WTC11 (cell line): ENCODE results near the gene COL19A1. TPM values are rescaled to one million over a fixed set of nuclear protein-coding genes. Genes with fewer than 3 reads are reported as not detected.

Experiments
- ATAC-seq: fragments of 200-7000 bp; cut with Tn5 transposase; 2 replicates; pipeline ENCODE4 v1.10.0; 2021; ENCODE audit warnings: mild to moderate bottlenecking, moderate library complexity
- CTCF ChIA-PET: fragments of 300-600 bp; sonication (Branson Sonifier 250); formaldehyde crosslinking; loops from one replicate; lab custom pipeline; 2021; ENCODE audit warnings: antibody characterized with exemption; lab: Charles Lee
- POLR2A ChIA-PET: fragments of 350-600 bp; sonication (Branson Sonifier 250); formaldehyde crosslinking; loops from one replicate; lab custom pipeline; 2021; ENCODE audit warnings: antibody characterized with exemption; lab: Charles Lee
- DNase-seq: peaks from one replicate; pipeline ENCODE4 v3.0.0; 2021; ENCODE audit warnings: low spot score
- H3K27ac Mint-ChIP-seq: 2 replicates; pipeline ENCODE4 v1.8.0; 2021; ENCODE audit warnings: mixed read lengths
- H3K27me3 Mint-ChIP-seq: 2 replicates; pipeline ENCODE4 v1.8.0; 2021; ENCODE audit warnings: low read depth, mild to moderate bottlenecking, moderate library complexity, mixed read lengths
- H3K36me3 Mint-ChIP-seq: 2 replicates; pipeline ENCODE4 v1.8.0; 2021; ENCODE audit warnings: mixed read lengths
- H3K4me1 Mint-ChIP-seq: 2 replicates; pipeline ENCODE4 v1.8.0; 2022; ENCODE audit warnings: mixed read lengths
- H3K4me3 Mint-ChIP-seq: 2 replicates; pipeline ENCODE4 v1.8.0; 2021; ENCODE audit warnings: mild to moderate bottlenecking, moderate library complexity, mixed read lengths
- H3K9me3 Mint-ChIP-seq: 2 replicates; pipeline ENCODE4 v1.8.0; 2021; ENCODE audit warnings: mixed read lengths
- AR ChIP-seq: fragments of 250-450 bp; sonication (Bioruptor Pico); IDR thresholded peaks from 2 replicates; pipeline ENCODE4 v1.9.0; 2021; ENCODE audit warnings: mild to moderate bottlenecking
- ARID4B ChIP-seq: sonication (generic); formaldehyde crosslinking; IDR thresholded peaks from 2 replicates; pipeline ENCODE4 v1.8.0; 2023; ENCODE audit warnings: missing genetic modification reagents, mild to moderate bottlenecking, borderline replicate concordance
- ATF3 ChIP-seq: sonication (generic); formaldehyde crosslinking; conservative IDR thresholded peaks from 2 replicates; pipeline ENCODE4 v1.8.1; 2022; ENCODE audit warnings: mild to moderate bottlenecking, missing genetic modification reagents
- ATF6 ChIP-seq: sonication (generic); formaldehyde crosslinking; IDR thresholded peaks from 2 replicates; pipeline ENCODE4 v1.8.1; 2023; ENCODE audit warnings: mild to moderate bottlenecking, missing genetic modification reagents
- CTCF ChIP-seq: fragments of 200-600 bp; IDR thresholded peaks from 2 replicates; pipeline ENCODE4 v1.8.0; 2022; ENCODE audit warnings: antibody characterized with exemption
- FOXP4 ChIP-seq: sonication (generic); formaldehyde crosslinking; IDR thresholded peaks from 2 replicates; pipeline ENCODE4 v1.8.0; 2022; ENCODE audit warnings: mild to moderate bottlenecking, missing genetic modification reagents
- HMGA2 ChIP-seq: fragments of 250-450 bp; sonication (Bioruptor Pico); IDR thresholded peaks from 2 replicates; pipeline ENCODE4 v1.4.0; 2021; ENCODE audit warnings: mild to moderate bottlenecking, moderate library complexity
- HMGXB4 ChIP-seq: sonication (generic); formaldehyde crosslinking; IDR thresholded peaks from 2 replicates; pipeline ENCODE4 v1.8.1; 2023; ENCODE audit warnings: mild to moderate bottlenecking, moderate library complexity, missing genetic modification reagents
- MLX ChIP-seq: sonication (generic); formaldehyde crosslinking; IDR thresholded peaks from 2 replicates; pipeline ENCODE4 v1.8.1; 2023; ENCODE audit warnings: mild to moderate bottlenecking, missing genetic modification reagents, moderate library complexity
- NFYB ChIP-seq: sonication (generic); formaldehyde crosslinking; conservative IDR thresholded peaks from 2 replicates; pipeline ENCODE4 v1.8.0; 2022; ENCODE audit warnings: low read depth, missing genetic modification reagents
- TP53 ChIP-seq: sonication (generic); formaldehyde crosslinking; IDR thresholded peaks from 2 replicates; pipeline ENCODE4 v1.8.1; 2023; ENCODE audit warnings: mild to moderate bottlenecking, missing genetic modification reagents
- ZNF281 ChIP-seq: sonication (generic); formaldehyde crosslinking; IDR thresholded peaks from 2 replicates; pipeline ENCODE4 v1.8.0; 2023; ENCODE audit warnings: mild to moderate bottlenecking, missing genetic modification reagents
- ZNF317 ChIP-seq: sonication (generic); formaldehyde crosslinking; IDR thresholded peaks from 2 replicates; pipeline ENCODE4 v1.8.1; 2023; ENCODE audit warnings: low read depth, mild to moderate bottlenecking, moderate library complexity, missing genetic modification reagents, borderline replicate concordance
- ZNF671 ChIP-seq: fragments of 250-450 bp; sonication (Bioruptor Pico); IDR thresholded peaks from 2 replicates; pipeline ENCODE4 v1.8.0; 2021; ENCODE audit warnings: mild to moderate bottlenecking
- total RNA-seq: library from RNA; stranded (reverse); gene quantifications from 3 replicates; pipeline ENCODE4 v1.2.3, GENCODE V29; 2021

The COL19A1 gene
- total RNA-seq, 1 experiment from 2014 or later = not detected

- DNase-seq (no peak), ATAC-seq (peak; percentile 44; the same call in 1 of the 2 replicates)
- ChIA-PET CTCF (no interaction called here), POLR2A (no interaction called here)
- Mint-ChIP-seq H3K9me3 (no peaks in the 10 kb centered on the region), H3K36me3 (no peaks in the 10 kb centered on the region), H3K4me1 (peaks cover 12% of the 10 kb centered on the region), H3K27me3 (no peaks in the 10 kb centered on the region), H3K4me3 (no peak overlapping the region), H3K27ac (no peak overlapping the region)
- no peak for TF ChIP-seq FOXP4
- no peak for TF ChIP-seq CTCF
- no peak for TF ChIP-seq AR (CRISPR knock-in tag)
- no peak for TF ChIP-seq ARID4B (CRISPR knock-in tag)
- TF ChIP-seq HMGXB4 (CRISPR knock-in tag) = no peak
Observed at GRCh38 chr6:70118670-70119069, 252.3 kb downstream of the COL19A1 start.

- Mint-ChIP-seq H3K4me1 (peaks cover 12% of the 10 kb centered on the region), H3K27me3 (no peaks in the 10 kb centered on the region), H3K36me3 (no peaks in the 10 kb centered on the region), H3K9me3 (no peaks in the 10 kb centered on the region), H3K4me3 (no peak overlapping the region), H3K27ac (no peak overlapping the region)
- ChIA-PET CTCF (no interaction called here), POLR2A (no interaction called here)
- no peak for ATAC-seq
- DNase-seq = no peak
- TF ChIP-seq HMGA2 (CRISPR knock-in tag) (no peak), ZNF671 (CRISPR knock-in tag) (no peak), ATF6 (CRISPR knock-in tag) (no peak), ATF3 (CRISPR knock-in tag) (no peak), MLX (CRISPR knock-in tag) (no peak), ZNF317 (CRISPR knock-in tag) (no peak), NFYB (no peak), ZNF281 (CRISPR knock-in tag) (no peak), TP53 (no peak)
Observed at GRCh38 chr6:70119218-70119835, 253.0 kb downstream of the COL19A1 start.
